Measurements from ENCODE around the gene API5.
A peak's percentile ranks its signal among the peaks of the same experiment; 100 is the strongest.
"Not testable (repeated sequence)": the region's sequence is repeated elsewhere in the genome, so short reads cannot be mapped to it uniquely, and the experiment has no call there.

Gene API5

DNA sequence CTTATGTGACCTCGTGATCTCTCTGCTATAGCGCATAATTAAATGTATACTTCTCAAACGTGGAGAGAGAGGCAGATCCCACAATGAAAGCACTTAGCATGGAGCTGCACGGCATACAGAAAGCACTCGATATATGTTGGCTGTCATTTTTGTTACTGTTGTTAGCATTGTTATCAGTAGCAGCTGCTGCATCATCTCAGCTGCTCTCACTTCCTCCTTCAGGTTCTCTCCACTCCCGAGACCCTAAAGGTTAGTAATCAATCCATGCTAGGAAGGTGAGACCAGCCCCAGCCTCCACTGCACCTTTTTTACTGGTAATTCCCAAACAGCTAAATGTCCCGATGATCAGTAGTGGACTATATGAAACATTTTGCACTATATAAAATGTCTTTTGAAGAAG lies 13.4 kb upstream of the API5 start:
- Histone ChIP-seq H3K36me3 (ENCODE audit: control insufficient read depth in 1 of 2, insufficient read depth in 2 of 2, low read length in 2 of 2) (no peaks in the 10 kb centered on the region), H3K4me3 (ENCODE audit: low read depth in 1 of 2, low read length in 2 of 2) (no peak overlapping the region), H3K27me3 (ENCODE audit: control insufficient read depth in 1 of 2, insufficient read depth in 2 of 2, low read length in 2 of 2) (no peaks in the 10 kb centered on the region), H3K9ac (ENCODE audit: low read depth in 1 of 2, low read length in 2 of 2) (no peak overlapping the region), H3K4me1 (ENCODE audit: control insufficient read depth in 1 of 2, insufficient read depth in 2 of 2, low read length in 2 of 2) (no peaks in the 10 kb centered on the region), H3K9me3 (ENCODE audit: control insufficient read depth in 1 of 2, low read length in 2 of 2) (peaks cover 0 to 7% of the 10 kb centered on the region in 2 donors), H3K27ac (ENCODE audit: low read depth, low read length) (no peak overlapping the region)

DNA sequence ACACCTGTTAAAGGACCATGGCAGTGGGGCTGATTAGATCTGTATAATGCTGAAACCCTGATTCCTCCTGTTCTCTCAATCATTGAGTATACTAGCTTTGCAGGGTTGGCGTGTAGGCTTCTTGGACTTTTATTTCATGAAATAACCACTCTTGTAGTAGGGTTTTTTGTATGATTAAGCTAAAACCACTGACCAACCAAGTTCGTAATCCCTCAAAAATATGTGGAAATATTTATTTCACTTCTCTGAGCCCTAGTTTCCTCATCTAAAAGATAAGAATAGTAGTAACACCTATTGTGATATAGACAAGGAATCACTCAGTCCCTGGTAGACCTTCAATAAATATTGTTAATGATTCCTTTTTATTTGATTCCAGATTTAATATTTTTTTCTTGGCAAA lies 4.2 kb downstream of the API5 start:
- H3K9me3 ChIP-seq (ENCODE audit: control insufficient read depth in 1 of 2, low read length in 2 of 2) = no peaks in the 10 kb centered on the region
- peaks cover 13 to 19% of the 10 kb centered on the region in 2 donors for H3K4me1 ChIP-seq (ENCODE audit: control insufficient read depth in 1 of 2, insufficient read depth in 2 of 2, low read length in 2 of 2)

DNA sequence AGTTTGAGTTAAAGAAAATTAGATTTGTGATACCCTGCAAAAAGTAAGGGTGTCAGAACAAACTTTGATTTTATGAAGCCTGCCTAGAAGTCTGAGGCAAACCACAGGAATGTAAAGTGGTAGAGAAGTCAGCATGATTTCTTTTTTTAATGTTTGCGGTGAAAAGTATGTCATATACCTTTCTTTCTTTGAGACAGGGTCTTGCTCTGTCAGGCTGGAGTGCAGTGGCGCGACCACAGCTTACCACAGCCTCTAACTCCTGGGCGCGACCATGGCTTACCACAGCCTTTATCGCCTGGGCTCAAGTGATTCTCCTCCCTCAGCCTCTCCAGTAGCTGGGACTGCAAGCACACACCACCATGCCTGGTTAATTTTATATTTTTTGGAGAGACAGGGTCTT lies 4.7 kb downstream of the API5 start:
- H3K27ac ChIP-seq (ENCODE audit: low read depth, low read length) = no peak overlapping the region
- no peaks in the 10 kb centered on the region for H3K27me3 ChIP-seq (ENCODE audit: control insufficient read depth in 1 of 2, insufficient read depth in 2 of 2, low read length in 2 of 2)
- H3K9me3 ChIP-seq (ENCODE audit: control insufficient read depth in 1 of 2, low read length in 2 of 2) = no peaks in the 10 kb centered on the region
- no peak overlapping the region for H3K4me3 ChIP-seq (ENCODE audit: low read depth in 1 of 2, low read length in 2 of 2)
- H3K9ac ChIP-seq (ENCODE audit: low read depth in 1 of 2, low read length in 2 of 2) = no peak overlapping the region
- peaks cover 11 to 17% of the 10 kb centered on the region in 2 donors for H3K4me1 ChIP-seq (ENCODE audit: control insufficient read depth in 1 of 2, insufficient read depth in 2 of 2, low read length in 2 of 2)
- H3K36me3 ChIP-seq (ENCODE audit: control insufficient read depth in 1 of 2, insufficient read depth in 2 of 2, low read length in 2 of 2) = peaks cover 9 to 26% of the 10 kb centered on the region in 2 donors

More for the DNA sequence above, 4.2 kb downstream of the API5 start:
- Histone ChIP-seq H3K9ac (ENCODE audit: low read depth in 1 of 2, low read length in 2 of 2) (no peak overlapping the region), H3K27me3 (ENCODE audit: control insufficient read depth in 1 of 2, insufficient read depth in 2 of 2, low read length in 2 of 2) (no peaks in the 10 kb centered on the region), H3K27ac (ENCODE audit: low read depth, low read length) (no peak overlapping the region), H3K36me3 (ENCODE audit: control insufficient read depth in 1 of 2, insufficient read depth in 2 of 2, low read length in 2 of 2) (peaks cover 6 to 21% of the 10 kb centered on the region in 2 donors), H3K4me3 (ENCODE audit: low read depth in 1 of 2, low read length in 2 of 2) (no peak overlapping the region)

DNA sequence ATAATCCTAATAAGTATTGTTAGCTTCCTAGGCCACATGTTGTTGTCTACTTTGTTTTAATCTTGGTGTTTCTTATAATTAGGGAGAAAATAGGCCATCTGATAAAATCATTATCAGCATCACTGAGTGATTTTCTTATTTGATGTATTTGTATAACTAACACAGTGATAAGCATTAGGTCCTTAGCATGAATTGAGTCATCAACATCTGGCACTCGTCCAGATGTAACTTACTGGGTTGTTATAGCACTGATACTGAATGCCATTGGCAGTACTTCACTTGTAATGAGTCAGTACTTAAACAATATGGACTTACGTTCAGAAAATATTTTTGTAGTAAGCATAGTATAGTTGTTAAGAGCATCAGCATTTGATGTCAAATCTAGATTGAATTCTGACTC lies 16.2 kb downstream of the API5 start:
- Histone ChIP-seq H3K36me3 (ENCODE audit: control insufficient read depth in 1 of 2, insufficient read depth in 2 of 2, low read length in 2 of 2) (peaks cover 55 to 91% of the 10 kb centered on the region in 2 donors), H3K9ac (ENCODE audit: low read depth in 1 of 2, low read length in 2 of 2) (no peak overlapping the region), H3K4me3 (ENCODE audit: low read depth in 1 of 2, low read length in 2 of 2) (no peak overlapping the region), H3K9me3 (ENCODE audit: control insufficient read depth in 1 of 2, low read length in 2 of 2) (no peaks in the 10 kb centered on the region), H3K27me3 (ENCODE audit: control insufficient read depth in 1 of 2, insufficient read depth in 2 of 2, low read length in 2 of 2) (no peaks in the 10 kb centered on the region), H3K4me1 (ENCODE audit: control insufficient read depth in 1 of 2, insufficient read depth in 2 of 2, low read length in 2 of 2) (peaks cover 3 to 5% of the 10 kb centered on the region in 2 donors), H3K27ac (ENCODE audit: low read depth, low read length) (no peak overlapping the region)

DNA sequence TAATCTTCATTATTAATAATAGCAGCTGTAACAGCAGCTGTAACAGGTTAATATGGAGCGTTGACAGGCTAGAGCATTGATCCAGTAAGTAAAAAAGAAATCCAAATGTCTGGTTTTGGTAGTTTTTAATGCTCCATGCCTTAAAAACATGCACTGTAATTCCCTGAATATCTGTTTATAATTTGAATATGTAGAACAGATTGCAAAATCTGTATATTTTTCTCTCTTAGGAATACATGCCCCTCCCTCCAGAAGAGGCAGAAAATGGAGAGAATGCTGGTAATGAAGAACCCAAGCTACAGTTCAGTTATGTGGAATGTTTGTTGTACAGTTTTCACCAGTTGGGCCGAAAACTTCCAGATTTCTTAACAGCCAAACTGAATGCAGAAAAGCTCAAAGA lies 16.7 kb downstream of the API5 start:
- H3K36me3 ChIP-seq (ENCODE audit: control insufficient read depth in 1 of 2, insufficient read depth in 2 of 2, low read length in 2 of 2) = peaks cover 50 to 90% of the 10 kb centered on the region in 2 donors

GRCh38 chr11:43341159-43341558 lies 29.4 kb downstream of the API5 start:
- Histone ChIP-seq H3K9me3 (ENCODE audit: control insufficient read depth in 1 of 2, low read length in 2 of 2) (no peaks in the 10 kb centered on the region), H3K27me3 (ENCODE audit: control insufficient read depth in 1 of 2, insufficient read depth in 2 of 2, low read length in 2 of 2) (no peaks in the 10 kb centered on the region), H3K9ac (ENCODE audit: low read depth in 1 of 2, low read length in 2 of 2) (no peak overlapping the region), H3K36me3 (ENCODE audit: control insufficient read depth in 1 of 2, insufficient read depth in 2 of 2, low read length in 2 of 2) (peaks cover 24 to 37% of the 10 kb centered on the region in 2 donors), H3K27ac (ENCODE audit: low read depth, low read length) (no peak overlapping the region), H3K4me1 (ENCODE audit: control insufficient read depth in 1 of 2, insufficient read depth in 2 of 2, low read length in 2 of 2) (no peaks in the 10 kb centered on the region), H3K4me3 (ENCODE audit: low read depth in 1 of 2, low read length in 2 of 2) (no peak overlapping the region)

More for the DNA sequence above, 16.7 kb downstream of the API5 start:
- peaks cover 3 to 5% of the 10 kb centered on the region in 2 donors for H3K4me1 ChIP-seq (ENCODE audit: control insufficient read depth in 1 of 2, insufficient read depth in 2 of 2, low read length in 2 of 2)
- no peak overlapping the region for H3K9ac ChIP-seq (ENCODE audit: low read depth in 1 of 2, low read length in 2 of 2)
- no peaks in the 10 kb centered on the region for H3K27me3 ChIP-seq (ENCODE audit: control insufficient read depth in 1 of 2, insufficient read depth in 2 of 2, low read length in 2 of 2)
- H3K27ac ChIP-seq (ENCODE audit: low read depth, low read length) = no peak overlapping the region
- H3K9me3 ChIP-seq (ENCODE audit: control insufficient read depth in 1 of 2, low read length in 2 of 2) = no peaks in the 10 kb centered on the region
- H3K4me3 ChIP-seq (ENCODE audit: low read depth in 1 of 2, low read length in 2 of 2) = no peak overlapping the region

DNA sequence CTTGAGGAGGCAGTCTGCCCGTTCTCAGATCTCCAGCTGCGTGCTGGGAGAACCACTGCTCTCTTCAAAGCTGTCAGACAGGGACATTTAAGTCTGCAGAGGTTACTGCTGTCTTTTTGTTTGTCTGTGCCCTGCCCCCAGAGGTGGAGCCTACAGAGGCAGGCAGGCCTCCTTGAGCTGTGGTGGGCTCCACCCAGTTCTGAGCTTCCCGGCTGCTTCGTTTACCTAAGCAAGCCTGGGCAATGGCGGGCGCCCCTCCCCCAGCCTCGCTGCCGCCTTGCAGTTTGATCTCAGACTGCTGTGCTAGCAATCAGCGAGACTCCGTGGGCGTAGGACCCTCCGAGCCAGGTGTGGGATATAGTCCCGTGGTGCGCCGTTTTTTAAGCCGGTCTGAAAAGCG lies 39.6 kb downstream of the API5 start:
- H3K27ac ChIP-seq (ENCODE audit: low read depth, low read length); H3K27me3 ChIP-seq (ENCODE audit: control insufficient read depth in 1 of 2, insufficient read depth in 2 of 2, low read length in 2 of 2); H3K9ac ChIP-seq (ENCODE audit: low read depth in 1 of 2, low read length in 2 of 2); H3K4me3 ChIP-seq (ENCODE audit: low read depth in 1 of 2, low read length in 2 of 2); H3K4me1 ChIP-seq (ENCODE audit: control insufficient read depth in 1 of 2, insufficient read depth in 2 of 2, low read length in 2 of 2); H3K9me3 ChIP-seq (ENCODE audit: control insufficient read depth in 1 of 2, low read length in 2 of 2); H3K36me3 ChIP-seq (ENCODE audit: control insufficient read depth in 1 of 2, insufficient read depth in 2 of 2, low read length in 2 of 2): not testable (repeated sequence)

- Histone ChIP-seq H3K27ac (ENCODE audit: low read depth, low read length) (no peak overlapping the region), H3K4me3 (ENCODE audit: low read depth in 1 of 2, low read length in 2 of 2) (no peak overlapping the region), H3K4me1 (ENCODE audit: control insufficient read depth in 1 of 2, insufficient read depth in 2 of 2, low read length in 2 of 2) (peaks cover 4 to 6% of the 10 kb centered on the region in 2 donors), H3K9me3 (ENCODE audit: control insufficient read depth in 1 of 2, low read length in 2 of 2) (no peaks in the 10 kb centered on the region), H3K9ac (ENCODE audit: low read depth in 1 of 2, low read length in 2 of 2) (no peak overlapping the region), H3K36me3 (ENCODE audit: control insufficient read depth in 1 of 2, insufficient read depth in 2 of 2, low read length in 2 of 2) (no peaks in the 10 kb centered on the region), H3K27me3 (ENCODE audit: control insufficient read depth in 1 of 2, insufficient read depth in 2 of 2, low read length in 2 of 2) (no peaks in the 10 kb centered on the region)
Measured at GRCh38 chr11:43354311-43354710, 42.5 kb downstream of the API5 start.

GRCh38 chr11:43356336-43356735 lies 44.5 kb downstream of the API5 start:
- H3K4me3 ChIP-seq (ENCODE audit: low read depth in 1 of 2, low read length in 2 of 2) = no peak overlapping the region
- H3K9ac ChIP-seq (ENCODE audit: low read depth in 1 of 2, low read length in 2 of 2) = no peak overlapping the region
- peaks cover 20 to 21% of the 10 kb centered on the region in 2 donors for H3K4me1 ChIP-seq (ENCODE audit: control insufficient read depth in 1 of 2, insufficient read depth in 2 of 2, low read length in 2 of 2)
- no peaks in the 10 kb centered on the region for H3K36me3 ChIP-seq (ENCODE audit: control insufficient read depth in 1 of 2, insufficient read depth in 2 of 2, low read length in 2 of 2)
- no peaks in the 10 kb centered on the region for H3K27me3 ChIP-seq (ENCODE audit: control insufficient read depth in 1 of 2, insufficient read depth in 2 of 2, low read length in 2 of 2)
- no peak overlapping the region for H3K27ac ChIP-seq (ENCODE audit: low read depth, low read length)
- no peaks in the 10 kb centered on the region for H3K9me3 ChIP-seq (ENCODE audit: control insufficient read depth in 1 of 2, low read length in 2 of 2)

DNA sequence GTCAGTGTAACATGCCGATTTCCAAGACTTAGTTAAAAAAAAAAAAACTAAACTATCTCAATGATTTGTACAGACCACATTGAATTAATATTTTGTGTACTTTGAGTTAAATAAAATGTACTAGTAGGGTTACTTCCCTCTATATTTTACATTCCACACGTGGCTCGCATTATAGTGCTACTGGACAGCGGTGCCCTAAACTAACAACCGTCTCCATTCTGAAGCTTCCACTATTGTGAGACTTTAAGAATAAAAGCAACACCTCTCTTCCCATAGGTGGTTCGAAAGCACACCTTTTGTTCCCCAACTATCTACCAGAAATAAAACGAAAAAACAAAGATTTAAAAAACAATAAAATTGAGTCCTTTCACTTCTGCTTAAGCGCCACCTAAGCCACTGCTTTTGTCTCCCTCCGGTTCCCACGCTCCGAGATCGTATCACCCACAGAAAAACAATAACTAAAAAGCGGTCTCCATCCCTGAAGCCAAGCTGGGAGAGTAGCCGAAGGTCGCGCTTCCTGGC lies 46.5 kb downstream of the API5 start:
- Histone ChIP-seq H3K27me3 (ENCODE audit: control insufficient read depth in 1 of 2, insufficient read depth in 2 of 2, low read length in 2 of 2) (no peaks in the 10 kb centered on the region), H3K9ac (ENCODE audit: low read depth in 1 of 2, low read length in 2 of 2) (peak overlapping the region; percentile 84 to 89), H3K4me1 (ENCODE audit: control insufficient read depth in 1 of 2, insufficient read depth in 2 of 2, low read length in 2 of 2) (peaks cover 20 to 21% of the 10 kb centered on the region in 2 donors), H3K36me3 (ENCODE audit: control insufficient read depth in 1 of 2, insufficient read depth in 2 of 2, low read length in 2 of 2) (no peaks in the 10 kb centered on the region), H3K27ac (ENCODE audit: low read depth, low read length) (peak overlapping the region; percentile 86), H3K9me3 (ENCODE audit: control insufficient read depth in 1 of 2, low read length in 2 of 2) (no peaks in the 10 kb centered on the region), H3K4me3 (ENCODE audit: low read depth in 1 of 2, low read length in 2 of 2) (peak overlapping the region; percentile 87 to 99)
